Neural cell (in vitro differentiated cells): Measurements from ENCODE around the gene M1AP. TPM values are rescaled to one million over a fixed set of nuclear protein-coding genes. Genes with fewer than 3 reads are reported as not detected.

Experiments used
- H2AFZ ChIP-seq: fragments of 200-600, 300-800 bp; sonication (generic), shearing (Covaris generic); 2 replicates; pipeline ENCODE4 v1.6.0; 2014; ENCODE audit warnings: low read depth, mild to moderate bottlenecking, antibody characterized with exemption, low read length, moderate library complexity
- H3F3A ChIP-seq: fragments of 200-600 bp; shearing (Covaris generic); 2 replicates; pipeline ENCODE4 v1.6.1; 2016; ENCODE audit warnings: mild to moderate bottlenecking, moderate library complexity, mixed read lengths, antibody characterized with exemption, low read length; ENCODE audit not compliant: insufficient read depth, poor library complexity, severe bottlenecking
- H3K27ac ChIP-seq: fragments of 200-600, 300-800 bp; sonication (generic), shearing (Covaris generic); 2 replicates; pipeline ENCODE4 v1.5.1; 2014; ENCODE audit warnings: mild to moderate bottlenecking, low read length, moderate library complexity
- H3K27me3 ChIP-seq: fragments of 300-800, 200-600 bp; sonication (generic), shearing (Covaris generic); 2 replicates; pipeline ENCODE4 v1.6.0; 2014; ENCODE audit warnings: mild to moderate bottlenecking, low read depth, low read length, moderate library complexity; ENCODE audit not compliant: insufficient read depth
- H3K36me3 ChIP-seq: fragments of 300-800, 200-600 bp; sonication (generic), shearing (Covaris generic); 2 replicates; pipeline ENCODE4 v1.5.1; 2014; ENCODE audit warnings: mild to moderate bottlenecking, antibody characterized with exemption, low read length, moderate library complexity; ENCODE audit not compliant: insufficient read depth
- H3K4me2 ChIP-seq: fragments of 300-800, 200-600 bp; sonication (generic), shearing (Covaris generic); 2 replicates; pipeline ENCODE4 v1.6.0; 2014; ENCODE audit warnings: mild to moderate bottlenecking, low read length
- H3K4me3 ChIP-seq: fragments of 300-800, 200-600 bp; sonication (generic), shearing (Covaris generic); 2 replicates; pipeline ENCODE4 v1.5.1; 2014; ENCODE audit warnings: mild to moderate bottlenecking, low read length, moderate library complexity
- H3K79me2 ChIP-seq: fragments of 200-600 bp; shearing (Covaris generic); replicated peaks from 2 replicates; pipeline ENCODE4 v1.6.0; 2014; ENCODE audit warnings: mild to moderate bottlenecking, low read length, moderate library complexity; ENCODE audit not compliant: insufficient read depth
- H3K9ac ChIP-seq: fragments of 300-800, 200-600 bp; sonication (generic), shearing (Covaris generic); 2 replicates; pipeline ENCODE4 v1.6.1; 2016; ENCODE audit warnings: mild to moderate bottlenecking, low read length, mixed read lengths
- H3K9me2 ChIP-seq: fragments of 200-600 bp; shearing (Covaris generic); 2 replicates; pipeline ENCODE4 v1.6.1; 2016; ENCODE audit warnings: mild to moderate bottlenecking, low read length, mixed read lengths; ENCODE audit not compliant: insufficient read depth
- H3K9me3 ChIP-seq: fragments of 200-600, 300-800 bp; sonication (generic), shearing (Covaris generic); 2 replicates; pipeline ENCODE4 v1.6.1; 2016; ENCODE audit warnings: mild to moderate bottlenecking, mixed run types, low read length, moderate library complexity, mixed read lengths
- H4K20me1 ChIP-seq: fragments of 200-600 bp; shearing (Covaris generic); 2 replicates; pipeline ENCODE4 v1.6.1; 2016; ENCODE audit warnings: mild to moderate bottlenecking, mixed run types; ENCODE audit not compliant: insufficient read depth
- EP300 ChIP-seq: fragments of 450-650 bp; conservative IDR thresholded peaks from 2 replicates; pipeline ENCODE4 v1.6.1; 2014; ENCODE audit warnings: antibody characterized with exemption, mild to moderate bottlenecking, moderate library complexity; ENCODE audit not compliant: poor library complexity, severe bottlenecking
- EZH2 ChIP-seq: fragments of 200-600, 300-800 bp; shearing (Covaris generic), sonication (generic); IDR thresholded peaks from 2 replicates; pipeline ENCODE4 v1.6.1; 2014; ENCODE audit warnings: antibody characterized with exemption, low read length, borderline replicate concordance, mild to moderate bottlenecking; ENCODE audit not compliant: insufficient read depth, poor library complexity, severe bottlenecking
- MXI1 ChIP-seq: fragments of 450-650 bp; conservative IDR thresholded peaks from 2 replicates; pipeline ENCODE4 v1.6.1; 2014; ENCODE audit warnings: antibody characterized with exemption, mild to moderate bottlenecking; ENCODE audit not compliant: poor library complexity, severe bottlenecking
- POLR2AphosphoS5 ChIP-seq: IDR thresholded peaks from 2 replicates; pipeline ENCODE4 v1.6.1; 2012
- RAD21 ChIP-seq: fragments of 450-650 bp; conservative IDR thresholded peaks from 2 replicates; pipeline ENCODE4 v1.6.1; 2014; ENCODE audit warnings: antibody characterized with exemption, mild to moderate bottlenecking, moderate library complexity
- SMC3 ChIP-seq: fragments of 450-650 bp; conservative IDR thresholded peaks from 2 replicates; pipeline ENCODE4 v1.6.1; 2014; ENCODE audit warnings: antibody characterized with exemption, mild to moderate bottlenecking, moderate library complexity; ENCODE audit not compliant: poor library complexity
- TAF1 ChIP-seq: IDR thresholded peaks from 2 replicates; pipeline ENCODE4 v1.6.1; 2012; ENCODE audit warnings: low read depth
- polyA plus RNA-seq: library from polyadenylated mRNA; depleted of rRNA; stranded (reverse); fragments of >200 nt; gene quantifications from 2 replicates; pipeline ENCODE4 v1.2.3, GENCODE V29; 2014
- TF ChIP-seq, protein P1 (sequence below): fragments of 450-650 bp; IDR thresholded peaks from 2 replicates; pipeline ENCODE4 v1.5.1; 2014; ENCODE audit warnings: antibody characterized with exemption, mild to moderate bottlenecking, moderate library complexity; ENCODE audit not compliant: poor library complexity, severe bottlenecking
- TF ChIP-seq, protein P2 (sequence below): IDR thresholded peaks from 2 replicates; pipeline ENCODE4 v1.6.1; 2012; ENCODE audit warnings: borderline replicate concordance

The M1AP gene
- polyA plus RNA-seq, 1 donor from 2014 or later, result not detected

GRCh38 chr2:74671479-74671878 is 23.3 kb upstream of the M1AP start:
- no peaks in the 10 kb centered on the region for H3K9me2 ChIP-seq
- no peak overlapping the region for H3K4me3 ChIP-seq
- no peak overlapping the region for H3K9ac ChIP-seq
- no peak overlapping the region for H3K4me2 ChIP-seq
- H3K9me3 ChIP-seq, result no peaks in the 10 kb centered on the region
- no peaks in the 10 kb centered on the region for H3K36me3 ChIP-seq
- H3K27ac ChIP-seq, result no peak overlapping the region
- no peak overlapping the region for H2AFZ ChIP-seq
- TF ChIP-seq, protein P1, sequence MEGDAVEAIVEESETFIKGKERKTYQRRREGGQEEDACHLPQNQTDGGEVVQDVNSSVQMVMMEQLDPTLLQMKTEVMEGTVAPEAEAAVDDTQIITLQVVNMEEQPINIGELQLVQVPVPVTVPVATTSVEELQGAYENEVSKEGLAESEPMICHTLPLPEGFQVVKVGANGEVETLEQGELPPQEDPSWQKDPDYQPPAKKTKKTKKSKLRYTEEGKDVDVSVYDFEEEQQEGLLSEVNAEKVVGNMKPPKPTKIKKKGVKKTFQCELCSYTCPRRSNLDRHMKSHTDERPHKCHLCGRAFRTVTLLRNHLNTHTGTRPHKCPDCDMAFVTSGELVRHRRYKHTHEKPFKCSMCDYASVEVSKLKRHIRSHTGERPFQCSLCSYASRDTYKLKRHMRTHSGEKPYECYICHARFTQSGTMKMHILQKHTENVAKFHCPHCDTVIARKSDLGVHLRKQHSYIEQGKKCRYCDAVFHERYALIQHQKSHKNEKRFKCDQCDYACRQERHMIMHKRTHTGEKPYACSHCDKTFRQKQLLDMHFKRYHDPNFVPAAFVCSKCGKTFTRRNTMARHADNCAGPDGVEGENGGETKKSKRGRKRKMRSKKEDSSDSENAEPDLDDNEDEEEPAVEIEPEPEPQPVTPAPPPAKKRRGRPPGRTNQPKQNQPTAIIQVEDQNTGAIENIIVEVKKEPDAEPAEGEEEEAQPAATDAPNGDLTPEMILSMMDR, result no peak
- TF ChIP-seq SMC3, result no peak
- no peaks in the 10 kb centered on the region for H3K27me3 ChIP-seq
- H4K20me1 ChIP-seq, result no peaks in the 10 kb centered on the region
- H3F3A ChIP-seq, result no peaks in the 10 kb centered on the region
- no peaks in the 10 kb centered on the region for H3K79me2 ChIP-seq

DNA sequence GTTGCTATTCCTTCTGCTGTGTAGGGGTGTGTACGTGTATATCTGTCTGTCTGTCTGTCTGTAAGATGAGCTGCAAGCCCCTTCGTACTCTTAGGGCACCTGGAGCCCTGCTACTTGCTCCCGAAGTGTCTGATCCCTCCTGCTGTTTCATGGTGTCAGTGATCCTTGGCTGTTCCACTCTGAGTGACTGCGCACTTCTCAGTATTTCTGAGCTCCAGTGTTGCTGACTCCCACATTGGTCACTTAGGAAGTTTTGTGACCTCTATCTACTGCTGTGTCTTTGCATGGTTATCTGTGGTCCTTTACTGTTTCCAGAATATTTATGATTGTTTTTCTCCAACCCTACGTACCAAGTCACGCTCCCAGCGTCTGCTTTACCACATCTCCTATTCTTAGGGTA is 22.1 kb upstream of the M1AP start:
- TF ChIP-seq RAD21 (no peak), MXI1 (no peak), EZH2 (no peak), TAF1 (no peak), SMC3 (no peak), EP300 (no peak), POLR2AphosphoS5 (no peak)
- TF ChIP-seq, protein P2, sequence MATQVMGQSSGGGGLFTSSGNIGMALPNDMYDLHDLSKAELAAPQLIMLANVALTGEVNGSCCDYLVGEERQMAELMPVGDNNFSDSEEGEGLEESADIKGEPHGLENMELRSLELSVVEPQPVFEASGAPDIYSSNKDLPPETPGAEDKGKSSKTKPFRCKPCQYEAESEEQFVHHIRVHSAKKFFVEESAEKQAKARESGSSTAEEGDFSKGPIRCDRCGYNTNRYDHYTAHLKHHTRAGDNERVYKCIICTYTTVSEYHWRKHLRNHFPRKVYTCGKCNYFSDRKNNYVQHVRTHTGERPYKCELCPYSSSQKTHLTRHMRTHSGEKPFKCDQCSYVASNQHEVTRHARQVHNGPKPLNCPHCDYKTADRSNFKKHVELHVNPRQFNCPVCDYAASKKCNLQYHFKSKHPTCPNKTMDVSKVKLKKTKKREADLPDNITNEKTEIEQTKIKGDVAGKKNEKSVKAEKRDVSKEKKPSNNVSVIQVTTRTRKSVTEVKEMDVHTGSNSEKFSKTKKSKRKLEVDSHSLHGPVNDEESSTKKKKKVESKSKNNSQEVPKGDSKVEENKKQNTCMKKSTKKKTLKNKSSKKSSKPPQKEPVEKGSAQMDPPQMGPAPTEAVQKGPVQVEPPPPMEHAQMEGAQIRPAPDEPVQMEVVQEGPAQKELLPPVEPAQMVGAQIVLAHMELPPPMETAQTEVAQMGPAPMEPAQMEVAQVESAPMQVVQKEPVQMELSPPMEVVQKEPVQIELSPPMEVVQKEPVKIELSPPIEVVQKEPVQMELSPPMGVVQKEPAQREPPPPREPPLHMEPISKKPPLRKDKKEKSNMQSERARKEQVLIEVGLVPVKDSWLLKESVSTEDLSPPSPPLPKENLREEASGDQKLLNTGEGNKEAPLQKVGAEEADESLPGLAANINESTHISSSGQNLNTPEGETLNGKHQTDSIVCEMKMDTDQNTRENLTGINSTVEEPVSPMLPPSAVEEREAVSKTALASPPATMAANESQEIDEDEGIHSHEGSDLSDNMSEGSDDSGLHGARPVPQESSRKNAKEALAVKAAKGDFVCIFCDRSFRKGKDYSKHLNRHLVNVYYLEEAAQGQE, result no peak
- TF ChIP-seq, protein P1, result no peak
- Histone ChIP-seq H3K9me2 (no peaks in the 10 kb centered on the region), H3K36me3 (no peaks in the 10 kb centered on the region), H3K4me3 (no peak overlapping the region), H3F3A (no peaks in the 10 kb centered on the region), H3K27me3 (no peaks in the 10 kb centered on the region), H3K4me2 (no peak overlapping the region), H3K9me3 (no peaks in the 10 kb centered on the region), H3K27ac (no peak overlapping the region), H4K20me1 (no peaks in the 10 kb centered on the region), H3K79me2 (no peaks in the 10 kb centered on the region), H3K9ac (no peak overlapping the region), H2AFZ (no peak overlapping the region)
